ENCODE measurements around the gene STK39. TPM values are rescaled to one million over a fixed set of nuclear protein-coding genes. Genes with fewer than 3 reads are reported as not detected.

Gene STK39
- total and polyA plus RNA-seq, 9 of the 15 experiments (the other 6 are each of a cell fraction or from before 2014, with no cell fraction given), result 0.19 to 0.76 (median 0.51) TPM

DNA sequence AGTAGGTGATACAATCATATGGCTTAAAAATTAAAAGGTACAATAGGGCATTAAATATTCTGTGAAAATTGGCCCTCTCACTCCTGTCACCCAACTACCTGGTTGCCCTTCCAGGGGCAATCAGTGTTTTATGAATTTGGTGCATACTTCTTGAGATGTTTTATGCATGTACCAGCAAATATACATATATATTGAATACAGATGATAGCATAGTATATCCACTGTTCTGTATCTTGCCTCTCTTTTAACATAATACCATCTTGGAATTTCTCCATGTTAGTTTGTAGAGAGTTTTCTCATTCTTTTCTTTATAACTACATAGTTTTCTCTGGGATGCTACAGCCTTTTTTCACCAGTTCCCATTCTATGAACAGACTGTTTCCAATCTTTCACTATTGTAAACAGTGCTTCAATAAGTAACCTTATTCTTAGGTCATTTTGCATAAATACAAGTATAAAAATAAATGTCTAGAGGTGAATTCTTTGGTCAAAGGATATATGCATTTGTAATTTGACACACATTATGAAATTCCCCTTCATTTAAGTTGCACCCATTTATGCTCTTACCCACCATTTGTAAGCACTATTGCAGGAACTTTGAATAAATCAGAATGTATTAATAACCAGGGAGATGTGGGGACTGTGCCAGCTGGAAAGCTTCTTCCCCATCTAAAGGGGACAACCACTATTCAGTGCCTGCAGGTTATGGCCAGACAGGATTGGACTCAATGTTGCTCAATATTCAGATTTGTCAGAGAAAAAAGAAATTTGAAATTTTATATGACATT is 225.4 kb downstream of the STK39 start:
- TF ChIP-seq, protein P1, sequence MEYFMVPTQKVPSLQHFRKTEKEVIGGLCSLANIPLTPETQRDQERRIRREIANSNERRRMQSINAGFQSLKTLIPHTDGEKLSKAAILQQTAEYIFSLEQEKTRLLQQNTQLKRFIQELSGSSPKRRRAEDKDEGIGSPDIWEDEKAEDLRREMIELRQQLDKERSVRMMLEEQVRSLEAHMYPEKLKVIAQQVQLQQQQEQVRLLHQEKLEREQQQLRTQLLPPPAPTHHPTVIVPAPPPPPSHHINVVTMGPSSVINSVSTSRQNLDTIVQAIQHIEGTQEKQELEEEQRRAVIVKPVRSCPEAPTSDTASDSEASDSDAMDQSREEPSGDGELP (CRISPR knock-in tag; IDR thresholded peaks at IDR 0.05; ENCODE audit: borderline replicate concordance), result no peak
- TF ChIP-seq CEBPG (CRISPR knock-in tag; IDR thresholded peaks at IDR 0.05) (no peak), CEBPG (tag; conservative IDR thresholded peaks at IDR 0.05 in 1 of 2, IDR thresholded peaks at IDR 0.05 in 1 of 2) (peak in 1 of 2 experiments; percentile 34; a peak in 1 of 4 replicates), ETV5 (CRISPR knock-in tag; IDR thresholded peaks at IDR 0.05; ENCODE audit: low read depth) (no peak)
- no peaks in the 10 kb centered on the region for H3K4me1 ChIP-seq (replicated peaks in 1 of 2; ENCODE audit: control insufficient read depth in 2 of 2, insufficient read depth in 2 of 2, low read length in 2 of 2)
- H3K27ac ChIP-seq (ENCODE audit: extremely low read depth, low read depth, low read length), result no peak overlapping the region
- BruUV-seq (replicated peaks), result no TSS peak
- intact Hi-C loops (cut with micrococcal nuclease) (no loop called here), in situ Hi-C loops (cut with MboI) (no loop called here)
- no peaks in the 10 kb centered on the region for H3K36me3 ChIP-seq (ENCODE audit: control insufficient read depth, insufficient read depth, low read length)
- no peaks in the 10 kb centered on the region for H3K79me2 ChIP-seq (ENCODE audit: control insufficient read depth, insufficient read depth, low read length)
- DNase-seq (ENCODE audit: extremely low read depth in 1 of 4, low spot score in 3 of 4) (no peak), ATAC-seq (no peak), FAIRE-seq (no peak)
- no peaks in the 10 kb centered on the region for H4K20me1 ChIP-seq (replicated peaks; ENCODE audit: control insufficient read depth, insufficient read depth, low read length)
- CTCF ChIA-PET (ENCODE audit: low intra/inter-chr PET ratio), result no interaction called here
- no peak overlapping the region for H2AFZ ChIP-seq (ENCODE audit: low read depth, low read length)
- H3K27me3 ChIP-seq (ENCODE audit: control insufficient read depth in 2 of 2, insufficient read depth in 2 of 2, low read length in 2 of 2), result peaks cover 14 to 21% of the 10 kb centered on the region in 2 experiments; a peak in 3 of 5 replicates
- POLR2A ChIA-PET, result interaction anchor here (0.6 to 0.7 kb wide), 2 partner anchors 53 to 1065 kb away, joined by 3 read pairs; no protein-coding TSS in a partner anchor
- H3K9ac ChIP-seq (ENCODE audit: insufficient read depth in 1 of 2, low read depth in 2 of 2, low read length in 2 of 2), result no peak overlapping the region
- H3K9me3 ChIP-seq (replicated peaks; ENCODE audit: control insufficient read depth, insufficient read depth, low read depth, low read length), result no peaks in the 10 kb centered on the region
- no peak overlapping the region for H3K4me2 ChIP-seq (ENCODE audit: insufficient read depth, low read length)
- no peak overlapping the region for H3K4me3 ChIP-seq
- no peaks in the 10 kb centered on the region for H3K9me1 ChIP-seq (ENCODE audit: control insufficient read depth, insufficient read depth, low read length)

Measured in K562 (cell line).